Right forelimb (tissue), 1 donor: ENCODE measurements around the gene COLEC11.
"Not testable (repeated sequence)": the region's sequence is repeated elsewhere in the genome, so short reads cannot be mapped to it uniquely, and the experiment has no call there.

ENCODE experiments used
- DNase-seq: peaks from one replicate; pipeline ENCODE4 v3.0.0-alpha.2; 2018

The COLEC11 gene

GRCh38 chr2:3606370-3607201 is 11.7 kb downstream of the COLEC11 start:
- DNase-seq, result no peak

- no peak for DNase-seq
These were observed 13.7 kb downstream of the COLEC11 start for GRCh38 chr2:3608373-3609278.

- DNase-seq, result not testable (repeated sequence)
These were observed 14.4 kb downstream of the COLEC11 start for GRCh38 chr2:3609279-3609673.

GRCh38 chr2:3610415-3610814 is 15.5 kb downstream of the COLEC11 start:
- no peak for DNase-seq

- no peak for DNase-seq
These were observed 16.1 kb downstream of the COLEC11 start for GRCh38 chr2:3610881-3611505.

- no peak for DNase-seq
These were observed 16.7 kb downstream of the COLEC11 start for GRCh38 chr2:3611589-3611988.

GRCh38 chr2:3612639-3613523 is 18.0 kb downstream of the COLEC11 start:
- no peak for DNase-seq

GRCh38 chr2:3613524-3613905 is 18.6 kb downstream of the COLEC11 start:
- DNase-seq, result no peak

- DNase-seq, result not testable (repeated sequence)
These were observed 19.8 kb downstream of the COLEC11 start for GRCh38 chr2:3614743-3615142.

GRCh38 chr2:3615541-3616200 is 20.8 kb downstream of the COLEC11 start:
- not testable (repeated sequence) for DNase-seq

GRCh38 chr2:3616435-3617197 is 21.7 kb downstream of the COLEC11 start:
- not testable (repeated sequence) for DNase-seq

- DNase-seq, result no peak
These were observed 22.4 kb downstream of the COLEC11 start for GRCh38 chr2:3617198-3617890.

- no peak for DNase-seq
These were observed 23.5 kb downstream of the COLEC11 start for GRCh38 chr2:3618367-3618766.

- no peak for DNase-seq
These were observed 24.1 kb downstream of the COLEC11 start for GRCh38 chr2:3619033-3619432.

GRCh38 chr2:3619661-3620060 is 24.7 kb downstream of the COLEC11 start:
- not testable (repeated sequence) for DNase-seq

- no peak for DNase-seq
These were observed 25.9 kb downstream of the COLEC11 start for GRCh38 chr2:3620834-3621233.

- DNase-seq, result no peak
These were observed 28.1 kb downstream of the COLEC11 start for GRCh38 chr2:3622967-3623366.

GRCh38 chr2:3624059-3624794 is 29.3 kb downstream of the COLEC11 start:
- DNase-seq, result no peak

- no peak for DNase-seq
These were observed 30.3 kb downstream of the COLEC11 start for GRCh38 chr2:3625186-3625585.
